Motor neuron (in vitro differentiated cells): Measurements from ENCODE around the gene S100P. TPM values are rescaled to one million over a fixed set of nuclear protein-coding genes. Genes with fewer than 3 reads are reported as not detected.

Source experiments
- ATAC-seq, 8 experiments: fragments of 200-7000 bp; cut with Tn5 transposase; replicated peaks in 6 of 8; 2 replicates each; pipeline ENCODE4 v1.8.0; 2021; ENCODE audit warnings: mild to moderate bottlenecking in 8 of 8, moderate library complexity in 8 of 8
- H3K27ac ChIP-seq, 2 donors: fragments of 250-450 bp; sonication (Bioruptor Pico); 2 replicates each; pipeline ENCODE4 v1.9.0; 2021; ENCODE audit warnings: antibody characterized with exemption in 2 of 2, mild to moderate bottlenecking in 2 of 2, moderate library complexity in 1 of 2
- H3K4me1 ChIP-seq, 2 donors: fragments of 250-450 bp; sonication (Bioruptor Pico); replicated peaks in 1 of 2; 2 replicates each; pipeline ENCODE4 v1.6.1; 2021; ENCODE audit warnings: antibody characterized with exemption in 2 of 2, mild to moderate bottlenecking in 2 of 2, moderate library complexity in 1 of 2
- H3K4me3 ChIP-seq, 5 donors: fragments of 250-450 bp; sonication (Bioruptor Pico); 2 replicates each; pipeline ENCODE4 v1.9.0; 2021; ENCODE audit warnings: antibody characterized with exemption in 5 of 5, mild to moderate bottlenecking in 5 of 5, moderate library complexity in 4 of 5
- WGBS, 10 experiments: fragments of 450-650 bp; shearing (Covaris generic); methylation state at CpG; one replicate each; pipeline ENCODE4 v1.0.0; 2022; 5-methylcytosine and 5-hydroxymethylcytosine counted together
- in situ Hi-C, 9 experiments: fragments of 400-800 bp; cut with MboI; loops; one replicate each; pipeline ENCODE4 v1.15.0; 2021; ENCODE audit warnings: low sequenced_read_pairs in 9 of 9, low pct_unique_long_range_greater_than_20kb in 2 of 9; ENCODE audit not compliant: unreplicated experiment in 9 of 9
- total RNA-seq, 8 experiments: library from RNA; unstranded; fragments of 300-600 nt; gene quantifications; 2 replicates each; pipeline versions ENCODE4 v1.2.3 to v1.2.4, GENCODE V29; 2022

S100P gene
- total RNA-seq, 8 experiments from 2014 or later, result 0.64 to 11.9 (median 2.3) TPM; not detected in 1

DNA sequence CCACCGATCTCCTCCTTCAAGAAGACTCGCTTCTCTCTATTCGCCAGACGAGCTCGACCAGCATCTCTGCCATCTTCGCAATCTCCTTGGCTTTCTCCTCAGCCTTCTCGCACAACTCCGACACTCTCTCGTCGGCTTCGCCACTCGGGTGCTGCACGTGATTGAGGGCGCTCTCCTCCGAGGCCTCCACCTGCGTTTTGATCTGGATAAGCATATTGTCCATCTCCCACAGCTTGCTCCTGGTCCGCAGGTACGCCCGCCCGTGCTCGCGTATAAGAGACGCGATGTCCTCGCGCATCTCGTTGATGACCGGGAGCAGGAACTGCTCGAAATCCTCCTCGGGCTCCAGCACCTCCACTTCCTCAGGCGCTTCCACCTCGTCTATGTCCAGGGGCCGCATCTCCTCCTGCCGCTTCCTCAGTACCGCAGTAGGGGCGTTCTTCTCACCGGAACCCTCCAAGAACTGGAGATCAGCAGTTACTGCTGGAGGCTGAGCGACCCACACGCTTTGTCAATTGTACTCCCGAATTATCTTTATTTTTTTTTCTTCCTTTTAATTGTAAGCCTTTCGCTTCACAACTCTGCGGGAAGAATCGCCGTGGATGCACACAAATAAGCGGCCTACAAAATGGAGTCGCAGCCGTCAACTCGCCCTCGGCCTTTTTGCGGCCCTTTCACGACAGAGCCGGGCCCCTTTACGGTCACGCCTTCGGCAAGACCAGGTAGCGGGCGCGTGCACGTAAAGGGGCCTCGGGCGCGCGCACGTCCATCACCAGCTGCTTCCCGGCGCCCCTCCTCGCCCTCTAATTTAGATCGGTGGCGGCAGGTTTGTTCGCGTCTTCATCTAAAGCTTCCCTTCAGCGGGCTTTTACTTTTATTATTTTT lies 15.8 kb downstream of the S100P start, which contains the start of gene MRFAP1L1:
Gene MRFAP1L1 (minus strand): TSS at position 636 of the 885 bp plus-strand sequence. CDS start 236 bp downstream, at position 400.
- ATAC-seq, result peak; percentile 79 to 88 (median 82)
- in situ Hi-C loops, result loop anchor here in 6 of 9 experiments (25.0 kb wide), 4 partner anchors 178 to 378 kb away; partner anchors contain the start of genes GRPEL1 (in 3 of the 6) and TADA2B (in 1 of the 6)
- Histone ChIP-seq H3K4me3 (peak within 1 kb of the TSS; percentile 68 to 87 (median 80)), H3K27ac (peak within 1 kb of the TSS; percentile 89 to 96), H3K4me1 (peaks cover 14 to 18% of the 10 kb centered on the region in 2 donors)
- WGBS, 10 experiments, result 0 to 8% (median 1%) methylated on average over 1 to 47 of the region's 72 CpGs

DNA sequence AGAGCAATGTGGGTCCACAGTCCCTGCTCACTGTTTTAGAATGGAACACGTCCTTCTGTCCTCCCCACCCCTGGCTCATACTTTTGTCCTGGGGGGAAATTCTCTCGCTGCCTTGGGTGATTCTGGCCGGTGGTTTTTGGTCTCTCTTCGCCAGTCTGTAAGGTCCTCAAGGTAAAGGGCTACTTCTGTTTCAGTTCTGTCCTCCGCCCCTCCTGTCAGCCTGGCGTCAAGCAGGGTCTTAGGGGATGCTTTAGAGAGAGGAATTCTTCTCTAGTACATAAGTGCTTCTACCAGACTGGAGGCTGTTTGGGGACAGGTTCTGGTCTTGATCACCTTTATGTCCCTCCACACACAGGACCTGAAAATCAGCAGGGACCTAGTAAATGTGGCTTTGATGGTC lies 16.6 kb downstream of the S100P start:
- Histone ChIP-seq H3K4me1 (peaks cover 14 to 18% of the 10 kb centered on the region in 2 donors), H3K27ac (peak overlapping the region in 1 of 2 donors; percentile 48), H3K4me3 (peak overlapping the region; percentile 68 to 87 (median 80))
- in situ Hi-C loops, result loop anchor here in 6 of 9 experiments (25.0 kb wide), 4 partner anchors 177 to 377 kb away; partner anchors contain the start of genes GRPEL1 (in 3 of the 6) and TADA2B (in 1 of the 6)
- 0 to 33% (median 16%) methylated on average over 1 to 6 of the region's 6 CpGs; no CpG with 5 or more reads in 3 of the 10 experiments for WGBS, 10 experiments
- peak in 5 of 8 experiments; percentile 4 to 11 (median 10) for ATAC-seq

DNA sequence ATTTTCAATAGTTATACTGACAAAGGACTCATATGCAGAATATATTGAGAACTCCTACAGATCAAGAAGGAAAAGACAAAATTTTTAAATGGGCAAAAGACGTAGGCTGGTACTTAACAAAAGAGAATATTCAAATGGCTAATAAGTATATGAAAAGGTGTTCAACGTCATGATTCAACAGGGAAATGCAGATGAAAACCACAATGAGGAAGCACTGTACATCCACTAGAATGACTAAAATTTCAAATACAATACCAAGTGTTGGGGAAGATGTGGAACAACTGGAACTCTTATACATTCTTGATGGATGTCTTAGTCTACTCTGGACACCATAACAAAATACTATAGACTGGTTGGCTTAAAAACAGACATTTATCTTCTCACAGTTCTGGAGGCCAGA lies 17.3 kb downstream of the S100P start:
- in situ Hi-C loops, result loop anchor here in 6 of 9 experiments (25.0 kb wide), 4 partner anchors 176 to 376 kb away; partner anchors contain the start of genes GRPEL1 (in 3 of the 6) and TADA2B (in 1 of the 6)
- Histone ChIP-seq H3K4me3 (no peak overlapping the region), H3K27ac (no peak overlapping the region), H3K4me1 (peaks cover 14 to 22% of the 10 kb centered on the region in 2 donors)
- 37 to 100% (median 59%) methylated on average over 1 to 2 of the region's 2 CpGs; no CpG with 5 or more reads in 2 of the 10 experiments for WGBS, 10 experiments
- ATAC-seq, result no peak

DNA sequence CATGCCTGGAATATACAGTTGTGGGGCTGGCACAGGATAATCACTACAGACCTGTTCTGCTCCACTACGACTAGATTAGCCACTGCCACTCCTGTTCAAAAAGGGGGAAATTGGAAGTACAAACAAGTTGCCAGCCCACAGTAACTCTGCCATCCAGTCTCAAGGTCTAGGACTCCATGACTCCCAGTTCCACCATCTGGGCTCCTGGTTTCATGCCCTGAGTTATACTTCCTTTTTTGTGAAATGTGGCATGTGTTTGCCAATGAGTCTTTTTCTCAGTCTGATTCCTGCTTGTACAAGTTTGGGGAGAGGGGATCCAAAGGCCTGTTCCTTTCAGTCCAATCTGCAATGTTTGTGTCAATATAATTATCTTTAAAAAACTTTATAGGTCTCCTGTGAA lies 21.3 kb downstream of the S100P start:
- no peak for ATAC-seq
- Histone ChIP-seq H3K4me3 (no peak overlapping the region), H3K27ac (no peak overlapping the region), H3K4me1 (peaks cover 6 to 13% of the 10 kb centered on the region in 2 donors)
- WGBS, 10 experiments, result 0 to 86% (median 35%) methylated on average over 1 of the region's 1 CpG; no CpG with 5 or more reads in 4 of the 10 experiments
- in situ Hi-C loops, result loop anchor here in 6 of 9 experiments (25.0 kb wide), 4 partner anchors 172 to 372 kb away; partner anchors contain the start of genes GRPEL1 (in 3 of the 6) and TADA2B (in 1 of the 6)

DNA sequence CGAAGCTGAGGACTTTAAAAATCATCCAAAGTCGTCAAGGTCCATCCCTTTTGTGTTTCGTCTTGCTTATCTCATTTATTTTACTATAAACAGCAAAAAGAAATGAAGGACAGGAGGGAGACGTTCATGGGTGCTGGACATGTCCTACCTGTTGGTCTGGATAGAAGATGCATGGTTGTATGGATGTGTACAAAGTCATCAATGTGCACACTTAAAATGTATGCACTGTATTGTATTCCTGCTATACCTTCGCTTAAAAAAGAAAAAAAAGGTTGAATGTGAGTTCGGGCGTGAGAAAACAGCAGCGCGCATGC lies 22.0 kb downstream of the S100P start:
- ATAC-seq, result peak in 2 of 8 experiments; percentile 2
- peak overlapping the region; percentile 36 to 62 for H3K27ac ChIP-seq
- H3K4me3 ChIP-seq, result peak overlapping the region; percentile 59 to 73 (median 63)
- in situ Hi-C loops, result loop anchor here in 6 of 9 experiments (25.0 kb wide), 4 partner anchors 172 to 372 kb away; partner anchors contain the start of genes GRPEL1 (in 3 of the 6) and TADA2B (in 1 of the 6)
- 0 to 17% (median 10%) methylated on average over 2 to 9 of the region's 9 CpGs; no CpG with 5 or more reads in 1 of the 10 experiments for WGBS, 10 experiments
- H3K4me1 ChIP-seq, result peaks cover 10 to 13% of the 10 kb centered on the region in 2 donors

DNA sequence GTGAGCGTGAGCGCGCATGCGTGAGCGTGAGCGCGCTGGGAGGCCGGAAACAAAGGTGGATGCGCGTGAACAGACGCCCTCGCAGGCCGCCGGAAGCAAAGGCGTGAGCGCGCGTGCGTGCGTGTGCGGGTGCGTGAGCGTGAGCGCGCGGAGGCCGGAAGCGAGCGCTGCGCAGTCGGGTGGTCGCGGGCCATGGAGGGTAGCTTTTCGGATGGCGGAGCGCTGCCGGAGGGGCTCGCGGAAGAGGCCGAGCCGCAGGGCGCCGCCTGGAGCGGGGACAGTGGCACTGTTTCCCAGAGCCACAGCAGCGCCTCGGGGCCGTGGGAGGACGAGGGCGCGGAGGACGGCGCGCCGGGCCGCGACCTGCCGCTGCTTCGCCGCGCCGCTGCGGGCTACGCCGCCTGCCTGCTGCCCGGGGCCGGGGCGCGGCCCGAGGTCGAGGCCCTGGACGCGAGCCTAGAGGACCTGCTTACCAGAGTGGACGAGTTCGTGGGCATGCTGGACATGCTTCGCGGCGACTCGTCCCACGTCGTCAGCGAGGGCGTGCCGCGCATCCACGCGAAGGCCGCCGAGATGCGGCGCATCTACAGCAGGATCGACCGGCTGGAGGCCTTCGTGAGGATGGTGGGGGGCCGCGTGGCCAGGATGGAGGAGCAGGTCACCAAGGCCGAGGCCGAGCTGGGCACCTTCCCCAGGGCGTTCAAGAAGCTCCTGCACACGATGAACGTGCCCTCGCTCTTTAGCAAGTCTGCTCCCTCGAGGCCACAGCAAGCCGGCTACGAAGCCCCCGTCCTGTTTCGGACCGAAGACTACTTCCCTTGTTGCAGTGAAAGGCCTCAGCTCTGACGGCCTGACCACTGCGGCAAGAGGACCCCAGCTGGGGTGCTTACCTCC lies 22.6 kb downstream of the S100P start, which contains the start of gene BLOC1S4:
Gene BLOC1S4 (plus strand): TSS at position 157 of the 894 bp plus-strand sequence. CDS start 36 bp downstream, at position 193.
- Histone ChIP-seq H3K4me3 (peak within 1 kb of the TSS; percentile 59 to 73 (median 63)), H3K27ac (peak within 1 kb of the TSS; percentile 83 to 91), H3K4me1 (peaks cover 10 to 13% of the 10 kb centered on the region in 2 donors)
- in situ Hi-C loops, result loop anchor here in 6 of 9 experiments (25.0 kb wide), 4 partner anchors 171 to 371 kb away; partner anchors contain the start of genes GRPEL1 (in 3 of the 6) and TADA2B (in 1 of the 6)
- 0 to 4% (median 0%) methylated on average over 1 to 50 of the region's 109 CpGs; no CpG with 5 or more reads in 3 of the 10 experiments for WGBS, 10 experiments
- peak; percentile 80 to 90 (median 83) for ATAC-seq

DNA sequence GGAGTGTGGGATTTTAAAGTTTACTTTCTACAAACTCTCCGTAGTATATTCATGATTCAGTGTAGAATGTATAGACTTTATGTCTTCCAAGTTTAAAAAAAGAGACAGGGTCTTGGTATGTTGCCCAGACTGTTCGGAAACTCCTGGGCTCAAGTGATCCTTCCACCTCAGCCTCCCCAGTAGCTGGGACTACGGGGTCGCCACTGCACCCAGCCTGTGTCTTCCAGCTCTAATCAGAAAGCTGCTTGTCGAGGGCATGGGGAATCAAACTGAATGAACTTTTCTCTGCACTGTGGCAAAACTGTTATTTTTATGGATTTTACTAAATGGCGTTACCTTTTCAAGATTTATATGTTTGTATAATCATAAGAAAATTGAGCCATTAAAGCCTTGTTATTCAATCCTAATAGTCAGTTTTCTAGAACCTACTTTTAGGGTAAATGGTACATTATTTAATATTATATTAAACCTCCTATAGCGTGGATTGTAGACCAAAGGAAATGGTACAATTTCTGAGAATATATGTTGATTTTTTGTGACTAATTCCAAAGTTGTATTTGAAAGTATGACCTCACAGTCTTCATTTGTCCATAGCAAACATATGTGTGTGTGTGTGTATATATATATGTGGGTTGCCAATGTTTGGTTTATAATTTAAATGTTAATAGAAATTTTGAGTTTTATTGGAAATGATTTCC lies 23.4 kb downstream of the S100P start:
- peak in 2 of 8 experiments; percentile 3 to 6 for ATAC-seq
- H3K27ac ChIP-seq, result no peak overlapping the region
- 0 to 33% (median 4%) methylated on average over 1 to 7 of the region's 7 CpGs for WGBS, 10 experiments
- H3K4me3 ChIP-seq, result peak overlapping the region; percentile 59 to 73 (median 63)
- in situ Hi-C loops, result loop anchor here in 6 of 9 experiments (25.0 kb wide), 4 partner anchors 170 to 370 kb away; partner anchors contain the start of genes GRPEL1 (in 3 of the 6) and TADA2B (in 1 of the 6)
- H3K4me1 ChIP-seq, result peaks cover 10 to 13% of the 10 kb centered on the region in 2 donors

DNA sequence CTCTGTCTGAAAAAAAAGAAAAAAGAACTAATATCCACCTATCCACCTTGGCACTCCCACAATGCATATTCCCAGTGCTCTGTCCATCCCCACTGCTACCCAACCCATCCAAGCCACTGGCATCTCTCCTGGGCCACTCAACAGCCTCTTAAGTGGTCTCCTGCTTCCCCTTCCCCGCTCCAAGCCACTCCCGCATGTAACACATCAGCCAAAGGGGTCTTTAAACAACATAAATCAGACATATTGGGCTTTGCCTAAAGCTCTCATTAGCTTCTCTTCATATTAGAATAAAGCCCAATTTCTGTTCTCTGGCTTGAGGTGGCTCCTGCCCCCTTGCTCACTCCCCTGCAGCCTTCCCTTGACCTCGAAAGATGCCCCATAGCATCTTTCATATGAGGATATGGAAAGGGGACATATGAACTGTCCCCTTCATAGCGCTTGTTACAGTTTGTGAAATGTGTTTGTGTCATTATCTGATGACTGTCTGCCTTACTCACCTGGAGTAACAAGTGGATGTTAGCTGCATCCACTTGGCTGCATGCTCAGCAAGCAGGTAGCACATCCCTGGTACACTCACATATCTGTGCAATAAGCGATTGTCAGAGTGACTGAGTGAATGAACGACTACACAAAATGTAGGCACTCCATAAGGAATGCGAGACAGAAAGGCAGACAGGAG lies 25.4 kb downstream of the S100P start:
- Histone ChIP-seq H3K27ac (no peak overlapping the region), H3K4me1 (peaks cover 10 to 13% of the 10 kb centered on the region in 2 donors), H3K4me3 (no peak overlapping the region)
- ATAC-seq, result no peak
- in situ Hi-C loops, result loop anchor here in 6 of 9 experiments (25.0 kb wide), 4 partner anchors 168 to 368 kb away; partner anchors contain the start of genes GRPEL1 (in 3 of the 6) and TADA2B (in 1 of the 6)
- 58 to 100% (median 80%) methylated on average over 1 to 6 of the region's 7 CpGs; no CpG with 5 or more reads in 3 of the 10 experiments for WGBS, 10 experiments

DNA sequence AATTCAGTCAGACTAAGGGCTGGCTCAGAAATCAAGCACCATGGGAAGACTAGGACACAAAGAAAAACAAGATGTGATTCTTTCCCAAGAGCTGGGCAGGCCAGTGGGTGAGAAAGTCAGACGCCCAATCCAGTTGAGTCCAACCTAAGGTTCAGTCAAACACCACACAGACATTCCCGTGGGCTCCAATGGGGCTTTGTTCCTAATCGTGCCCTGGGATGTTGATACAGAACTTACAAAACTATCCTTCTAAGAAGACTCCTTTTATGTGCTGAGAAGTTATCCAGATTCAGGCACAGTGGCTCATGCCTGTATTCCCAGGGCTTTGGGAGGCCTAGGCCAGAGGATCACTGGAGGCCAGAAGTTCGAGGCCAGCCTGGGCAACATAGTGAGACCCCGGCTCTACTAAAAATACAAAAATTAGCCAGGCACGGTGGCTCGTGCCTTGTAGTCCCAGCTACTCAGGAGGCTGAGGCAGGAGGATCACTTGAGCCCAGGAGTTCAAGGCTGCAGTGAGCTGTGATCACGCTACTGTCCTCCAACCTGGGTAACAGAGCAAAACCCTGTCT lies 26.0 kb downstream of the S100P start:
- Histone ChIP-seq H3K27ac (no peak overlapping the region), H3K4me3 (no peak overlapping the region), H3K4me1 (peaks cover 13 to 14% of the 10 kb centered on the region in 2 donors)
- ATAC-seq, result no peak
- 33 to 100% (median 85%) methylated on average over 1 to 4 of the region's 8 CpGs; no CpG with 5 or more reads in 2 of the 10 experiments for WGBS, 10 experiments
- in situ Hi-C loops, result loop anchor here in 6 of 9 experiments (25.0 kb wide), 4 partner anchors 168 to 368 kb away; partner anchors contain the start of genes GRPEL1 (in 3 of the 6) and TADA2B (in 1 of the 6)

DNA sequence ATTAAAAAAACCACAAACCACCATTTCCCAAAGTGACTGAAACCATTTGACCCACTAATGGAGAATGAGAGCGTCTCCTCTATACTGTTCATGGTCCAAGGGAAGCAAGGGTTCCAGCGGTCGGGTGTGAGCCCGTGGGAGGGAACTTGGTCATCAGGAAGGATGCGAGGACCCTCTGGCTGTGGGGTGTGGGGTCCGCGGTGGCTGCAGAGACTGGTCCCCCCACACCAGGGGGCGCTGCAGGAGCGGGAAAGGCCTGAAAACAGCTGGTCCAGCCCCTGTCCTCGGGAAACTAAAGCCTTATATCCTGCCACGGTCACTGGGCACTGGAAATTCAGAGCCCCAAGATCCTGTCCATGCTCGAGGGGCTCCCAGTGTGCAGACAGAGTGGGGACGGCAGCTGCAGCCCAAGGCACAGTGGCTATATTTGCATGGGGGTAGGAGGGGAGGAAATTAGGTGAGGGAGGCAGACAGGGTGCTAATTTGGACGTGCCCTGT lies 26.6 kb downstream of the S100P start:
- peaks cover 13 to 19% of the 10 kb centered on the region in 2 donors for H3K4me1 ChIP-seq
- WGBS, 10 experiments, result 0 to 100% (median 3%) methylated on average over 1 to 9 of the region's 14 CpGs; no CpG with 5 or more reads in 3 of the 10 experiments
- peak; percentile 12 to 74 (median 66) for ATAC-seq
- H3K27ac ChIP-seq, result no peak overlapping the region
- no peak overlapping the region for H3K4me3 ChIP-seq
- in situ Hi-C loops, result loop anchor here in 6 of 9 experiments (25.0 kb wide), 4 partner anchors 167 to 367 kb away; partner anchors contain the start of genes GRPEL1 (in 3 of the 6) and TADA2B (in 1 of the 6)
